Stomach (tissue), 9 donors: Measurements from ENCODE around the gene TRERF1. TPM values are rescaled to one million over a fixed set of nuclear protein-coding genes. Genes with fewer than 3 reads are reported as not detected.

Experiments
- DNase-seq, 2 donors: peaks; one replicate each; pipeline versions ENCODE4 v3.0.0 to v3.0.0-alpha.2; 2013 to 2019
- H3K27ac ChIP-seq, 5 donors: fragments of 200-600 bp in 4 of 5; sonication (generic) in 4 of 5; one replicate each; pipeline ENCODE4 v1.5.1; 2013 to 2019; ENCODE audit warnings: mild to moderate bottlenecking in 1 of 5, moderate library complexity in 1 of 5
- H3K27me3 ChIP-seq, 3 donors: fragments of 200-600 bp; sonication (generic); one replicate each; pipeline ENCODE4 v1.5.1; 2017 to 2019; ENCODE audit warnings: mixed run types in 1 of 3
- H3K36me3 ChIP-seq, 4 donors: fragments of 200-600 bp; sonication (generic); 1 replicate in 3 of 4; 2 replicates in 1 of 4; pipeline ENCODE4 v1.5.1; 2016 to 2019
- H3K4me1 ChIP-seq, 4 donors: fragments of 200-600 bp; sonication (generic); one replicate each; pipeline ENCODE4 v1.5.1; 2016 to 2019
- H3K4me3 ChIP-seq, 4 donors: fragments of 200-600 bp; sonication (generic) in 3 of 4; one replicate each; pipeline ENCODE4 v1.5.1; 2016 to 2019; ENCODE audit warnings: mild to moderate bottlenecking in 1 of 4
- H3K9me3 ChIP-seq, 4 donors: fragments of 200-600 bp; sonication (generic); one replicate each; pipeline ENCODE4 v1.5.1; 2016 to 2019
- EP300 ChIP-seq: sonication (generic); formaldehyde crosslinking; IDR thresholded peaks from one replicate; pipeline ENCODE4 v1.6.1; 2017; ENCODE audit warnings: antibody characterized with exemption
- POLR2A ChIP-seq, 4 donors: fragments of 450-650 bp; IDR thresholded peaks; one replicate each; pipeline ENCODE4 v1.6.1; 2016; ENCODE audit warnings: antibody characterized with exemption in 4 of 4, control low read depth in 2 of 4, mild to moderate bottlenecking in 1 of 4, moderate library complexity in 1 of 4
- POLR2AphosphoS5 ChIP-seq, 3 donors: sonication (generic); formaldehyde crosslinking; IDR thresholded peaks; one replicate each; pipeline ENCODE4 v1.6.1; 2016; ENCODE audit warnings: antibody characterized with exemption in 3 of 3
- WGBS, 5 donors: extraction: QIAGEN DNeasy Blood & Tissue Kit in 3 of 5; methylation state at CpG; one replicate each; pipeline versions ENCODE4 v1.1.5 to v1.1.7; 2013 to 2018; 5-methylcytosine and 5-hydroxymethylcytosine counted together
- intact Hi-C: fragments of 100-400 bp; cut with DNase I; formaldehyde crosslinking; loops from one replicate; pipeline ENCODE4 v1.15.1; 2023; ENCODE audit warnings: low total_unique reads
- polyA plus RNA-seq, 3 donors: library from polyadenylated mRNA; stranded (reverse); fragments of 200-250 nt; gene quantifications; one replicate each; pipeline ENCODE4 v1.2.3, GENCODE V29; 2013
- total RNA-seq, 5 donors: library from RNA; depleted of rRNA; stranded (reverse); fragments of >200 nt; gene quantifications; one replicate each; pipeline versions ENCODE4 v1.1.0 to v1.2.3, GENCODE V29; 2014 to 2016
- TF ChIP-seq, protein P1 (sequence below), 7 experiments: fragments of 450-650 bp in 4 of 7; fragments of 200-600 bp in 3 of 7; sonication (generic) in 3 of 7; IDR thresholded peaks; one replicate each; pipeline ENCODE4 v1.5.1; 2016 to 2019; ENCODE audit warnings: antibody characterized with exemption in 7 of 7, control low read depth in 2 of 7, mild to moderate bottlenecking in 1 of 7
- donor health status: healthy with polysubstance abuse.
- donor health status: Bipolar disorder and iron deficiency.
- donor health status: healthy.

TRERF1 gene
- total and polyA plus RNA-seq, 8 donors: 2.1 to 8.1 (median 4.9) TPM

DNA sequence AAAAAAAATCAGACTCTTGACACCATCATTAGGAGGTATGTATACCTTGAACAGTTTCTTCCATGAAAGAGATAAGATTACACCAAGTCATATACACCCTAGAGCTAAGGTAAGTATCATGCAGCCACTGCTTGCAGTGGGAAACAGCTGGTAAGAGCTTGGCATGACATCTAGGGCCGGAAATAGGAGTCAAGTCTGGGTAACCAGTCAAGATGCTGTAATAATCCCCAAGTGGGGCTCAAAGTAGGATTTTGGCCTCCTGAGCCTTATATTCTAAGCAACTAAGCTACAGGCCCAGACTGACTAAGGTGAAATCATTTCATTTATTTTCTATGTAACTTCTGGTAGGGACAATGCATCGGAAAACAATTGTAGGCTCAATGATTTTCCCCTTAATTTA is 23.9 kb downstream of the TRERF1 start:
- Histone ChIP-seq H3K4me3 (no peak overlapping the region), H3K27ac (peak overlapping the region in 1 of 5 donors; percentile 30), H3K9me3 (no peaks in the 10 kb centered on the region), H3K4me1 (peaks cover 13 to 38% (median 26%) of the 10 kb centered on the region in 4 donors), H3K27me3 (no peaks in the 10 kb centered on the region), H3K36me3 (no peaks in the 10 kb centered on the region)
- TF ChIP-seq POLR2A (IDR thresholded peaks at IDR 0.05) (no peak), POLR2AphosphoS5 (IDR thresholded peaks at IDR 0.05) (no peak), EP300 (no peak)
- TF ChIP-seq, protein P1, sequence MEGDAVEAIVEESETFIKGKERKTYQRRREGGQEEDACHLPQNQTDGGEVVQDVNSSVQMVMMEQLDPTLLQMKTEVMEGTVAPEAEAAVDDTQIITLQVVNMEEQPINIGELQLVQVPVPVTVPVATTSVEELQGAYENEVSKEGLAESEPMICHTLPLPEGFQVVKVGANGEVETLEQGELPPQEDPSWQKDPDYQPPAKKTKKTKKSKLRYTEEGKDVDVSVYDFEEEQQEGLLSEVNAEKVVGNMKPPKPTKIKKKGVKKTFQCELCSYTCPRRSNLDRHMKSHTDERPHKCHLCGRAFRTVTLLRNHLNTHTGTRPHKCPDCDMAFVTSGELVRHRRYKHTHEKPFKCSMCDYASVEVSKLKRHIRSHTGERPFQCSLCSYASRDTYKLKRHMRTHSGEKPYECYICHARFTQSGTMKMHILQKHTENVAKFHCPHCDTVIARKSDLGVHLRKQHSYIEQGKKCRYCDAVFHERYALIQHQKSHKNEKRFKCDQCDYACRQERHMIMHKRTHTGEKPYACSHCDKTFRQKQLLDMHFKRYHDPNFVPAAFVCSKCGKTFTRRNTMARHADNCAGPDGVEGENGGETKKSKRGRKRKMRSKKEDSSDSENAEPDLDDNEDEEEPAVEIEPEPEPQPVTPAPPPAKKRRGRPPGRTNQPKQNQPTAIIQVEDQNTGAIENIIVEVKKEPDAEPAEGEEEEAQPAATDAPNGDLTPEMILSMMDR (IDR thresholded peaks at IDR 0.05): no peak
- no peak for DNase-seq
- intact Hi-C loops: no loop called here
- WGBS, 5 donors: 84 to 96% (median 91%) methylated on average over 2 of the region's 2 CpGs

DNA sequence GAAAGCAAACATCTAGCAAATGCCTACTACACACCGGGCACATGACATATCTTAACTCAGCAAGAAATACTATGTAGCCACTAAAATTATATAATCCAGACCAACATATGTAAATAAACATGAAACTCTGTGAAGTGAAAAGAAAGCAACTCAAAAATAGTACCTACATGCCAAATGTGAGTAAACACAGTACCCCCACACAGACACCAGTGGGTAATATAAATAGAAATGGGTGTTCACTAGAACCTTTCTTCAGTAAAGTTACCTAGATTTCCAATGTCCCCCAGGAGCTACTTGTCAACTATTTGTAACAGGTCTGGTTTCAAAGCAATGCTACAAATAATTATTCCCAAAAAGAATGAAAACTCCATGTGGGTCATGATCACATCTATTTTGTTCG is 25.5 kb downstream of the TRERF1 start:
- H3K27ac ChIP-seq: no peak overlapping the region
- DNase-seq: no peak

DNA sequence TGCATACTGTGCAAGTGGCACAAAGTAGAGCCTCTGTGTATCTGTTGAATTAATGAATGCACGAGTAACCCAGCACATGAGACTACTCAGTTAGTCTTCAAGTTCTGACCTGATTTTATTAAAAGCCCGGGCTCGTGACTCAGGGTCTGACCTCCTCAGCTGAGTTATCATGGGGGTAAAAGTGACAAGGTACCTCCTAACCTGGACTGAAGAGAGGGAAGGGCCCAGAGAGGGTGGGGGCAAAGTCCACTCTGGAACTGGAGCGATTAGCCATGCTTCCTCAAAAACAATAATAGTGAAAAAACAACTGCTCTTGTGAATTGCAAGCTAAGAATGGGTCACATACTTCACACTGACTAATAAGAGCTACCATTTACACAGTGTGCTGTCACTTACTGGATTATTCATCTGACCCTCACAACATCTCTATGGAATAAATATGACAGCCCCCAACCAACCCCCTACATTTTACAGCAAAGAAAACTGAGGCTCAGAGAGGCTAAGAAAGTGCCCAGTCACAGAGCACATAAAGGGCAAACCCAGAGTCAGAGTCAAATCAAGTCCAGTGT is 26.7 kb downstream of the TRERF1 start:
- DNase-seq: peak in 1 of 2 donors; percentile 70
- WGBS, 5 donors: 33 to 76% (median 36%) methylated on average over 4 of the region's 4 CpGs
- TF ChIP-seq, protein P1 (IDR thresholded peaks at IDR 0.05): no peak
- no peak for TF ChIP-seq EP300
- no peak for TF ChIP-seq POLR2AphosphoS5 (IDR thresholded peaks at IDR 0.05)
- TF ChIP-seq POLR2A (IDR thresholded peaks at IDR 0.05): no peak
- H3K36me3 ChIP-seq: no peaks in the 10 kb centered on the region
- H3K27ac ChIP-seq: no peak overlapping the region
- H3K9me3 ChIP-seq: no peaks in the 10 kb centered on the region
- intact Hi-C loops: no loop called here
- H3K4me3 ChIP-seq: no peak overlapping the region
- no peaks in the 10 kb centered on the region for H3K27me3 ChIP-seq
- peaks cover 13 to 38% (median 25%) of the 10 kb centered on the region in 4 donors for H3K4me1 ChIP-seq

More for the DNA sequence above, 25.5 kb downstream of the TRERF1 start:
- intact Hi-C loops: no loop called here
- WGBS, 5 donors: 79 to 93% (median 88%) methylated on average over 2 of the region's 2 CpGs
- Histone ChIP-seq H3K36me3 (no peaks in the 10 kb centered on the region), H3K27me3 (no peaks in the 10 kb centered on the region), H3K4me3 (no peak overlapping the region), H3K4me1 (peaks cover 13 to 38% (median 25%) of the 10 kb centered on the region in 4 donors), H3K9me3 (no peaks in the 10 kb centered on the region)
- TF ChIP-seq EP300 (no peak), POLR2A (IDR thresholded peaks at IDR 0.05) (no peak), POLR2AphosphoS5 (IDR thresholded peaks at IDR 0.05) (no peak)
- TF ChIP-seq, protein P1 (IDR thresholded peaks at IDR 0.05): no peak

DNA sequence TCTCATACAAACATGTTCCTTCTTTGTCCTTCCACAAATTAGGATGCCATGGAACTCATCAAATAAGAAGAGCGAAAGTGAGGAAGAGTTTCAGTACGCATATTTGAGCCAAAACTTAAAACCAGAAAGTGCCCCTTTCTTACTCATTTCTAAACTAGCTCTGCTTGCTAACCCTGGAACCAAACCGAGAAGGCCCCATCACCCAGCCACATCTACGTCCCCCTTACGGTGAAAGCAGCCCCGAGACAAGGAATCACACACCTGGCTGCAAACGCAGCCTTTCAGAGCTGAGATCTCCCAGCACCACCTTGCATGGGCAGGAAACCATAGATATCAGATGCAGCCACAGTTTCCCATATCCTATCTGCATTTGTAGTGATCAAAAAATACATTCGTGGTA is 28.5 kb downstream of the TRERF1 start:
- 78 to 92% (median 86%) methylated on average over 8 of the region's 8 CpGs for WGBS, 5 donors

More for the DNA sequence above, 28.5 kb downstream of the TRERF1 start:
- Histone ChIP-seq H3K27me3 (no peaks in the 10 kb centered on the region), H3K27ac (no peak overlapping the region), H3K4me1 (peaks cover 3 to 23% (median 10%) of the 10 kb centered on the region in 4 donors), H3K4me3 (no peak overlapping the region), H3K36me3 (no peaks in the 10 kb centered on the region), H3K9me3 (no peaks in the 10 kb centered on the region)
- DNase-seq: no peak
- TF ChIP-seq POLR2A (IDR thresholded peaks at IDR 0.05) (no peak), EP300 (no peak), POLR2AphosphoS5 (IDR thresholded peaks at IDR 0.05) (no peak)
- TF ChIP-seq, protein P1 (IDR thresholded peaks at IDR 0.05): no peak
- intact Hi-C loops: no loop called here
